Testis (tissue), 3 donors: Measurements from ENCODE around the gene SYPL1. TPM values are rescaled to one million over a fixed set of nuclear protein-coding genes. Genes with fewer than 3 reads are reported as not detected.
A peak's percentile ranks its signal among the peaks of the same experiment; 100 is the strongest.

Experiments
- DNase-seq: peaks from one replicate; pipeline ENCODE4 v3.0.0-alpha.2; 2019
- H3K27ac ChIP-seq, 2 donors: fragments of 200-600 bp; sonication (generic); one replicate each; pipeline ENCODE4 v1.5.1; 2019
- H3K27me3 ChIP-seq: fragments of 200-600 bp; sonication (generic); one replicate; pipeline ENCODE4 v1.5.1; 2019
- H3K36me3 ChIP-seq: fragments of 200-600 bp; sonication (generic); one replicate; pipeline ENCODE4 v1.5.1; 2017; ENCODE audit warnings: low read depth; ENCODE audit errors: missing control alignments
- H3K4me1 ChIP-seq: fragments of 200-600 bp; sonication (generic); one replicate; pipeline ENCODE4 v1.5.1; 2019
- H3K4me3 ChIP-seq, 2 donors: fragments of 200-600 bp; sonication (generic); one replicate each; pipeline ENCODE4 v1.5.1; 2017 to 2019
- H3K9me3 ChIP-seq: fragments of 200-600 bp; sonication (generic); one replicate; pipeline ENCODE4 v1.5.1; 2017
- CTCF ChIP-seq, 3 experiments: fragments of 450-650 bp in 2 of 3; fragments of 200-600 bp in 1 of 3; sonication (generic) in 1 of 3; IDR thresholded peaks; one replicate each; pipeline ENCODE4 v1.5.1; 2016 to 2019; ENCODE audit warnings: antibody characterized with exemption in 3 of 3, mild to moderate bottlenecking in 2 of 3, moderate library complexity in 1 of 3
- POLR2A ChIP-seq: fragments of 450-650 bp; IDR thresholded peaks from one replicate; pipeline ENCODE4 v1.6.1; 2017; ENCODE audit warnings: antibody characterized with exemption, mild to moderate bottlenecking, moderate library complexity
- WGBS, 2 donors: methylation state at CpG; one replicate each; pipeline ENCODE4 v1.1.5; 2018; 5-methylcytosine and 5-hydroxymethylcytosine counted together
- intact Hi-C: fragments of 100-400 bp; cut with DNase I; formaldehyde crosslinking; loops from one replicate; pipeline ENCODE4 v1.15.1; 2023; ENCODE audit warnings: low total_unique reads
- polyA plus RNA-seq: library from polyadenylated mRNA; stranded (reverse); fragments of 350-450 nt; fragmentation: Illumina TruSeq; extraction: RNeasy Lipid Tissue Mini Kit (QIAGEN cat#74804); gene quantifications from one replicate; pipeline ENCODE4 v1.2.3, GENCODE V29; 2014; ENCODE audit warnings: low read depth, low replicate concordance; ENCODE audit not compliant: insufficient read depth
- total RNA-seq, 2 donors: library from RNA; depleted of rRNA; stranded (reverse); fragments of >200 nt; gene quantifications; one replicate each; pipeline ENCODE4 v1.2.3, GENCODE V29; 2016

The SYPL1 gene
- total and polyA plus RNA-seq, 3 donors from 2014 or later = 100.0 to 209 (median 116) TPM

GRCh38 chr7:106050002-106050745, 61.9 kb downstream of the SYPL1 start:
- 70 to 82% methylated on average over 11 to 13 of the region's 13 CpGs for whole genome bisulfite sequencing, 2 donors
- Histone ChIP-seq H3K27ac (no peak overlapping the region), H3K27me3 (no peaks in the 10 kb centered on the region), H3K4me3 (no peak overlapping the region), H3K36me3 (no peaks in the 10 kb centered on the region), H3K9me3 (no peaks in the 10 kb centered on the region), H3K4me1 (peaks cover 11% of the 10 kb centered on the region)
- TF ChIP-seq POLR2A (no peak), CTCF (IDR thresholded peaks at IDR 0.05) (no peak)
- intact Hi-C loops = no loop called here
- DNase-seq = peak; percentile 35

- intact Hi-C loops = loop anchor here (10.0 kb wide), 1 partner anchor 284 kb away; no protein-coding TSS in a partner anchor
- no peaks in the 10 kb centered on the region for H3K27me3 ChIP-seq
- H3K4me3 ChIP-seq = no peak overlapping the region
- no peaks in the 10 kb centered on the region for H3K9me3 ChIP-seq
- no peak for DNase-seq
- WGBS, 2 donors = 95 to 97% methylated on average over 9 of the region's 9 CpGs
- TF ChIP-seq POLR2A = no peak
- no peak for TF ChIP-seq CTCF (IDR thresholded peaks at IDR 0.05)
- no peaks in the 10 kb centered on the region for H3K36me3 ChIP-seq
- peaks cover 11% of the 10 kb centered on the region for H3K4me1 ChIP-seq
- no peak overlapping the region for H3K27ac ChIP-seq
Measured at GRCh38 chr7:106049139-106049752, 62.9 kb downstream of the SYPL1 start.

DNA sequence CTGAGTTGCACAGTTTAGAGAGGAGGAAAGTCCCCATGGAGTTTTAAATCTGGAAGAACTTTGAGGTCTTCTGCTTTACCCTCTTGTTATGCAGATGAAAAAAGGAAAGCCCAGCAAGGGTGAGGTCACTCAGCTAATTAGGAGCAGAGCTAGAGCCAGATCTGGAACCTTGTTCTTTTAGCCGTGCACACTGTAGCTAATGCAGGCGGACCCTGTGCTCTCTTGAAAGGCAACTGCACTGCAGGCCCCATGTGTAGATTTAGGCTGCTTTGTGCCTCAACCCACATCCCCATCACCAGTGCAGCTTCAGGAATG, 63.4 kb downstream of the SYPL1 start:
- H3K36me3 ChIP-seq = no peaks in the 10 kb centered on the region
- no peak overlapping the region for H3K4me3 ChIP-seq
- H3K27ac ChIP-seq = no peak overlapping the region
- no peak for TF ChIP-seq CTCF (IDR thresholded peaks at IDR 0.05)
- no peak for TF ChIP-seq POLR2A
- no peaks in the 10 kb centered on the region for H3K27me3 ChIP-seq
- intact Hi-C loops = loop anchor here (10.0 kb wide), 1 partner anchor 284 kb away; no protein-coding TSS in a partner anchor
- WGBS, 2 donors = 80 to 83% methylated on average over 1 to 2 of the region's 2 CpGs
- DNase-seq = no peak
- peaks cover 11% of the 10 kb centered on the region for H3K4me1 ChIP-seq
- no peaks in the 10 kb centered on the region for H3K9me3 ChIP-seq

DNA sequence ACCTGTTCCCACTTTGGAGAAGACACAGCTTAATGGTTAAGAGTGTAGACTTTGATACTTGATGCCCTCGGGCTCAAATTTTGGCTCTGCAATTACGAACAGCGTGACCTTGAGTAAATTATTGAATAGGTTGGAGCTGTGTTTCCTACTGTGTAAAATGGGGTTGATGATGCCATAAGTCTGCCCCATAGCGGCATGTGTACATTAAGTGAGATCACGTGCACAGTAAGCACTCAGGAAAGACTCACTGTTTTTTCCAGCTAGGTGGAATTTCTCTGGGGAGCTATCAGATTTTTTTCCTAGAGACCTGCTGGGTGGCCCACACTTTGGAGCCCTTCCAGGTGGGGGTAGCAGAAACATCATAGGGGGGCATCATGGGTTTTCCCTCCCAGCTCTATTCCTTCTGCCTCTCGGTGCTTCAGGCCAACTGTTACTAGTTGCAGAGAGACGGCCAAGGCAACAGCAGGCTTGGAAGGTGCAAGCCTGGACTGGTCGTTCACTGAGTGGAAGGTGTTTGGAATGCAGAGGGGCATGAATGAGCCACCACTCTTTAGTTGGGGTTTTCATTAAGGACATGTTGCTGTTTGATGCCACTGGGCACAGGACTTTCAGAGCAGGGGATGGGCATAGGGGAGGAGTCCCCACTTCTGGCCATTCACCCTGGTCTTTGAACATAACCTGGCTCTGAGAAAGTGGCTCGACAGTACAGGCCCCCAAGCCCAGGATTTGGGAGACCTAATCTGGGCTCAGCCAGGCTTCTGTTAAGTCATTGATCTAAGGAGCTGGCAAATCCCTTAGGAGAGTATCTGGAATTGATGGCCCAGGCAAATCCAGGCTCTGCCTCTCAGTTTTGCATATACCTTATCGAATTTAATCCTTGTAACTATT, 64.0 kb downstream of the SYPL1 start:
- 78 to 88% methylated on average over 10 of the region's 10 CpGs for WGBS, 2 donors
- H3K4me1 ChIP-seq = peaks cover 11% of the 10 kb centered on the region
- H3K27me3 ChIP-seq = no peaks in the 10 kb centered on the region
- no peak overlapping the region for H3K4me3 ChIP-seq
- intact Hi-C loops = loop anchor here (10.0 kb wide), 1 partner anchor 283 kb away; no protein-coding TSS in a partner anchor
- DNase-seq = no peak
- TF ChIP-seq POLR2A (no peak), CTCF (IDR thresholded peaks at IDR 0.05) (no peak)
- H3K9me3 ChIP-seq = no peaks in the 10 kb centered on the region
- no peaks in the 10 kb centered on the region for H3K36me3 ChIP-seq
- H3K27ac ChIP-seq = no peak overlapping the region
